Immature natural killer cell (primary cell): ENCODE results near the gene PPP1R12C. TPM values are rescaled to one million over a fixed set of nuclear protein-coding genes. Genes with fewer than 3 reads are reported as not detected.

Experiments used
- DNase-seq, 3 donors: peaks; one replicate each; pipeline ENCODE4 v3.0.0; 2022; ENCODE audit warnings: mixed read lengths in 1 of 3
- H3K27ac Mint-ChIP-seq, 6 donors: one replicate each; pipeline ENCODE4 v1.8.0; 2020; ENCODE audit warnings: mixed read lengths in 6 of 6, mild to moderate bottlenecking in 5 of 6, inconsistent platforms in 4 of 6, moderate library complexity in 3 of 6
- H3K27me3 Mint-ChIP-seq, 3 donors: one replicate each; pipeline ENCODE4 v1.8.0; 2020 to 2021; ENCODE audit warnings: low read depth in 3 of 3, mild to moderate bottlenecking in 3 of 3, mixed read lengths in 3 of 3, moderate library complexity in 3 of 3, inconsistent platforms in 1 of 3
- H3K36me3 Mint-ChIP-seq, 3 donors: one replicate each; pipeline ENCODE4 v1.8.0; 2020; ENCODE audit warnings: mixed read lengths in 3 of 3, inconsistent platforms in 2 of 3, mild to moderate bottlenecking in 2 of 3
- H3K4me1 Mint-ChIP-seq, 2 donors: one replicate each; pipeline ENCODE4 v1.8.0; 2020; ENCODE audit warnings: inconsistent platforms in 2 of 2, mild to moderate bottlenecking in 2 of 2, mixed read lengths in 2 of 2, moderate library complexity in 1 of 2
- H3K4me3 Mint-ChIP-seq, 5 donors: one replicate each; pipeline ENCODE4 v1.8.0; 2020; ENCODE audit warnings: mild to moderate bottlenecking in 5 of 5, mixed read lengths in 5 of 5, inconsistent platforms in 3 of 5, moderate library complexity in 3 of 5
- H3K9me3 Mint-ChIP-seq, 6 donors: one replicate each; pipeline ENCODE4 v1.8.0; 2020; ENCODE audit warnings: mild to moderate bottlenecking in 6 of 6, mixed read lengths in 6 of 6, inconsistent platforms in 4 of 6, moderate library complexity in 3 of 6
- polyA plus RNA-seq, 3 donors: library from polyadenylated mRNA; unstranded; fragments of 300-500 nt; fragmentation: Illumina TruSeq; gene quantifications; one replicate each; pipeline ENCODE4 v1.2.3, GENCODE V29; 2021

PPP1R12C gene
- polyA plus RNA-seq, 3 donors from 2014 or later: 0.63 to 8.5 (median 3.5) TPM

GRCh38 chr19:55096061-55096701 lies 21.3 kb downstream of the PPP1R12C start:
- H3K27me3 Mint-ChIP-seq: peaks cover 0 to 2% (median 1%) of the 10 kb centered on the region in 3 donors
- no peak overlapping the region for H3K4me3 Mint-ChIP-seq
- DNase-seq: no peak
- H3K9me3 Mint-ChIP-seq: no peaks in the 10 kb centered on the region
- peaks cover 0 to 3% of the 10 kb centered on the region in 2 donors for H3K4me1 Mint-ChIP-seq
- H3K27ac Mint-ChIP-seq: no peak overlapping the region
- H3K36me3 Mint-ChIP-seq: peaks cover 0 to 9% (median 0%) of the 10 kb centered on the region in 3 donors

GRCh38 chr19:55095260-55096060 lies 22.0 kb downstream of the PPP1R12C start:
- no peak for DNase-seq

GRCh38 chr19:55094456-55095259 lies 22.8 kb downstream of the PPP1R12C start:
- Mint-ChIP-seq H3K9me3 (no peaks in the 10 kb centered on the region), H3K4me3 (no peak overlapping the region), H3K27me3 (peaks cover 0 to 4% (median 0%) of the 10 kb centered on the region in 3 donors), H3K27ac (no peak overlapping the region), H3K4me1 (peaks cover 0 to 3% of the 10 kb centered on the region in 2 donors), H3K36me3 (peaks cover 0 to 12% (median 0%) of the 10 kb centered on the region in 3 donors)
- no peak for DNase-seq

More at GRCh38 chr19:55095260-55096060, 22.0 kb downstream of the PPP1R12C start:
- peaks cover 0 to 2% (median 1%) of the 10 kb centered on the region in 3 donors for H3K27me3 Mint-ChIP-seq
- H3K9me3 Mint-ChIP-seq: no peaks in the 10 kb centered on the region
- H3K4me3 Mint-ChIP-seq: no peak overlapping the region
- H3K36me3 Mint-ChIP-seq: peaks cover 0 to 12% (median 0%) of the 10 kb centered on the region in 3 donors
- H3K4me1 Mint-ChIP-seq: peaks cover 0 to 3% of the 10 kb centered on the region in 2 donors
- H3K27ac Mint-ChIP-seq: no peak overlapping the region

- DNase-seq: no peak
- Mint-ChIP-seq H3K4me3 (no peak overlapping the region), H3K4me1 (peaks cover 9 to 13% of the 10 kb centered on the region in 2 donors), H3K36me3 (peaks cover 0 to 20% (median 0%) of the 10 kb centered on the region in 3 donors), H3K27me3 (peaks cover 3 to 8% (median 7%) of the 10 kb centered on the region in 3 donors), H3K27ac (no peak overlapping the region), H3K9me3 (no peaks in the 10 kb centered on the region)
Measured at GRCh38 chr19:55092423-55093318, 24.8 kb downstream of the PPP1R12C start.

GRCh38 chr19:55091955-55092354 lies 25.5 kb downstream of the PPP1R12C start:
- Mint-ChIP-seq H3K27ac (no peak overlapping the region), H3K9me3 (no peaks in the 10 kb centered on the region), H3K4me3 (no peak overlapping the region), H3K36me3 (peaks cover 0 to 20% (median 0%) of the 10 kb centered on the region in 3 donors), H3K4me1 (peaks cover 16 to 21% of the 10 kb centered on the region in 2 donors), H3K27me3 (peaks cover 7 to 12% (median 11%) of the 10 kb centered on the region in 3 donors)
- no peak for DNase-seq

- Mint-ChIP-seq H3K4me3 (no peak overlapping the region), H3K36me3 (peaks cover 0 to 20% (median 0%) of the 10 kb centered on the region in 3 donors), H3K4me1 (peaks cover 18 to 23% of the 10 kb centered on the region in 2 donors), H3K9me3 (no peaks in the 10 kb centered on the region), H3K27ac (no peak overlapping the region), H3K27me3 (peaks cover 7 to 12% (median 12%) of the 10 kb centered on the region in 3 donors)
- DNase-seq: no peak
Measured at GRCh38 chr19:55091126-55091910, 26.1 kb downstream of the PPP1R12C start.

GRCh38 chr19:55090564-55090963 lies 26.9 kb downstream of the PPP1R12C start:
- Mint-ChIP-seq H3K4me1 (peaks cover 18 to 23% of the 10 kb centered on the region in 2 donors), H3K9me3 (no peaks in the 10 kb centered on the region), H3K27ac (no peak overlapping the region), H3K36me3 (peaks cover 0 to 20% (median 0%) of the 10 kb centered on the region in 3 donors), H3K27me3 (peaks cover 7 to 15% (median 12%) of the 10 kb centered on the region in 3 donors), H3K4me3 (no peak overlapping the region)
- no peak for DNase-seq

GRCh38 chr19:55089342-55089944 lies 28.0 kb downstream of the PPP1R12C start:
- peaks cover 18 to 23% of the 10 kb centered on the region in 2 donors for H3K4me1 Mint-ChIP-seq
- peak overlapping the region in 1 of 6 donors; percentile 20 for H3K27ac Mint-ChIP-seq
- peak overlapping the region in 1 of 5 donors; percentile 12 for H3K4me3 Mint-ChIP-seq
- peaks cover 7 to 16% (median 15%) of the 10 kb centered on the region in 3 donors for H3K27me3 Mint-ChIP-seq
- H3K36me3 Mint-ChIP-seq: peaks cover 0 to 17% (median 0%) of the 10 kb centered on the region in 3 donors
- no peak for DNase-seq
- no peaks in the 10 kb centered on the region for H3K9me3 Mint-ChIP-seq

GRCh38 chr19:55088543-55089341 lies 28.7 kb downstream of the PPP1R12C start:
- Mint-ChIP-seq H3K36me3 (peaks cover 0 to 17% (median 0%) of the 10 kb centered on the region in 3 donors), H3K27me3 (peaks cover 7 to 19% (median 16%) of the 10 kb centered on the region in 3 donors), H3K4me1 (peaks cover 18 to 23% of the 10 kb centered on the region in 2 donors), H3K9me3 (no peaks in the 10 kb centered on the region), H3K4me3 (peak overlapping the region; percentile 66 to 86 (median 77)), H3K27ac (peak overlapping the region in 2 of 6 donors; percentile 64 to 79)
- DNase-seq: peak; percentile 67 to 70 (median 69)

- Mint-ChIP-seq H3K27ac (peak overlapping the region in 2 of 6 donors; percentile 31 to 54), H3K4me3 (peak overlapping the region; percentile 66 to 86 (median 77))
Measured at GRCh38 chr19:55088021-55088451, 29.4 kb downstream of the PPP1R12C start.

GRCh38 chr19:55087542-55087901 lies 29.9 kb downstream of the PPP1R12C start:
- Mint-ChIP-seq H3K27ac (no peak overlapping the region), H3K4me1 (peaks cover 21 to 28% of the 10 kb centered on the region in 2 donors), H3K36me3 (peaks cover 0 to 17% (median 0%) of the 10 kb centered on the region in 3 donors), H3K4me3 (peak overlapping the region; percentile 63 to 83 (median 77)), H3K9me3 (no peaks in the 10 kb centered on the region), H3K27me3 (peaks cover 8 to 24% (median 19%) of the 10 kb centered on the region in 3 donors)
- no peak for DNase-seq

More at GRCh38 chr19:55088021-55088451, 29.4 kb downstream of the PPP1R12C start:
- H3K27me3 Mint-ChIP-seq: peaks cover 7 to 20% (median 16%) of the 10 kb centered on the region in 3 donors
- no peaks in the 10 kb centered on the region for H3K9me3 Mint-ChIP-seq
- peaks cover 18 to 23% of the 10 kb centered on the region in 2 donors for H3K4me1 Mint-ChIP-seq
- H3K36me3 Mint-ChIP-seq: peaks cover 0 to 17% (median 0%) of the 10 kb centered on the region in 3 donors
- no peak for DNase-seq
